H1 (cell line): ENCODE data around the gene SERPINB6. TPM values are rescaled to one million over a fixed set of nuclear protein-coding genes. Genes with fewer than 3 reads are reported as not detected.
"Not testable (repeated sequence)": the region's sequence is repeated elsewhere in the genome, so short reads cannot be mapped to it uniquely, and the experiment has no call there.

ENCODE experiments used
- CTCF ChIA-PET: fragments of 300-600 bp; sonication (Branson Sonifier 250); formaldehyde crosslinking; loops from one replicate; lab custom pipeline; 2021; ENCODE audit not compliant: partially characterized antibody; lab: Charles Lee
- POLR2A ChIA-PET: fragments of 300-600 bp; sonication (Branson Sonifier 250); formaldehyde crosslinking; loops from one replicate; lab custom pipeline; 2021; ENCODE audit warnings: inconsistent platforms; ENCODE audit not compliant: partially characterized antibody; lab: Charles Lee
- DNase-seq, 2 experiments: peaks; one replicate each; pipeline versions ENCODE4 v3.0.0 to v3.0.0-alpha.2; 2010 to 2022; ENCODE audit warnings: low spot score in 2 of 2, low read depth in 1 of 2, mixed read lengths in 1 of 2
- FAIRE-seq: peaks from 2 replicates; lab custom pipeline; 2011; peaks lifted over from hg19 to GRCh38; lab: Jason Lieb, UNC
- H2AFZ ChIP-seq: 2 replicates; pipeline ENCODE4 v1.8.1; 2012; ENCODE audit warnings: low read length, inconsistent platforms
- H2AK5ac ChIP-seq: 2 replicates; pipeline ENCODE4 v1.6.1; 2013; ENCODE audit warnings: low read depth, low read length
- H2BK120ac ChIP-seq: replicated peaks from 2 replicates; pipeline ENCODE3; 2013; ENCODE audit warnings: low read depth, low read length, inconsistent platforms
- H2BK12ac ChIP-seq: 2 replicates; pipeline ENCODE4 v1.6.1; 2013; ENCODE audit warnings: low read depth, low read length
- H2BK15ac ChIP-seq: 2 replicates; pipeline ENCODE4 v1.6.1; 2013; ENCODE audit warnings: low read length
- H2BK20ac ChIP-seq: 2 replicates; pipeline ENCODE4 v1.6.1; 2013; ENCODE audit warnings: low read length
- H2BK5ac ChIP-seq: 2 replicates; pipeline ENCODE4 v1.6.1; 2013; ENCODE audit warnings: low read depth, low read length
- H3K14ac ChIP-seq: 2 replicates; pipeline ENCODE4 v1.6.1; 2013; ENCODE audit warnings: inconsistent platforms; ENCODE audit not compliant: insufficient read length
- H3K18ac ChIP-seq: 2 replicates; pipeline ENCODE4 v1.6.1; 2013; ENCODE audit warnings: low read length; ENCODE audit errors: extremely low read depth
- H3K23ac ChIP-seq: 2 replicates; pipeline ENCODE4 v1.6.1; 2013; ENCODE audit warnings: inconsistent platforms; ENCODE audit not compliant: insufficient read length
- H3K23me2 ChIP-seq: 2 replicates; pipeline ENCODE4 v1.6.1; 2013; ENCODE audit warnings: low read depth, low read length
- H3K27ac ChIP-seq: 2 replicates; pipeline ENCODE4 v1.6.1; 2011; ENCODE audit warnings: low read depth, low read length, inconsistent platforms
- H3K27me3 ChIP-seq, 4 experiments: replicated peaks in 1 of 4; 1 replicate in 1 of 4; 2 replicates in 3 of 4; pipeline versions ENCODE4 v1.6.1 to v1.8.1; 2011 to 2013; ENCODE audit warnings: low read length in 3 of 4, mild to moderate bottlenecking in 3 of 4, inconsistent platforms in 2 of 4, mixed read lengths in 2 of 4, moderate library complexity in 1 of 4; ENCODE audit not compliant: control insufficient read depth in 3 of 4, insufficient read depth in 3 of 4; ENCODE audit errors: extremely low read depth in 1 of 4
- H3K36me3 ChIP-seq, 4 experiments: 2 replicates each; pipeline versions ENCODE4 v1.6.1 to v1.8.1; 2011 to 2013; ENCODE audit warnings: mild to moderate bottlenecking in 4 of 4, low read length in 3 of 4, moderate library complexity in 2 of 4, control low read depth in 1 of 4, inconsistent platforms in 1 of 4; ENCODE audit not compliant: insufficient read depth in 4 of 4, control insufficient read depth in 2 of 4
- H3K4ac ChIP-seq: replicated peaks from 2 replicates; pipeline ENCODE3; 2013; ENCODE audit warnings: low read length, low read depth, mixed read lengths, inconsistent platforms; ENCODE audit not compliant: insufficient read length
- H3K4me1 ChIP-seq, 4 experiments: replicated peaks in 1 of 4; 1 replicate in 1 of 4; 2 replicates in 3 of 4; pipeline versions ENCODE4 v1.6.1 to v1.8.1; 2011 to 2013; ENCODE audit warnings: low read length in 3 of 4, inconsistent platforms in 2 of 4, mixed read lengths in 1 of 4; ENCODE audit not compliant: insufficient read depth in 4 of 4, control insufficient read depth in 3 of 4
- H3K4me2 ChIP-seq, 2 experiments: 2 replicates each; pipeline versions ENCODE4 v1.6.1 to v1.8.1; 2011 to 2013; ENCODE audit warnings: low read depth in 2 of 2, low read length in 2 of 2, control low read depth in 1 of 2, inconsistent platforms in 1 of 2, mild to moderate bottlenecking in 1 of 2; ENCODE audit not compliant: insufficient read depth in 1 of 2
- H3K4me3 ChIP-seq, 4 experiments: fragments of 200-600, 300-600 bp in 1 of 4; sonication (generic), shearing (Covaris generic), sonication (Bioruptor Twin) in 1 of 4; 2 replicates each; pipeline versions ENCODE4 v1.5.1 to v1.8.1; 2011 to 2016; ENCODE audit warnings: low read length in 4 of 4, low read depth in 3 of 4, control low read depth in 2 of 4, inconsistent platforms in 2 of 4, mild to moderate bottlenecking in 2 of 4, mixed read lengths in 1 of 4, moderate library complexity in 1 of 4; ENCODE audit not compliant: insufficient read depth in 2 of 4; ENCODE audit errors: extremely low read depth in 1 of 4
- H3K56ac ChIP-seq: replicated peaks from 2 replicates; pipeline ENCODE3; 2013; ENCODE audit warnings: low read depth, mild to moderate bottlenecking, mixed read lengths, low read length, inconsistent platforms; ENCODE audit not compliant: insufficient read length
- H3K79me1 ChIP-seq: 2 replicates; pipeline ENCODE4 v1.6.1; 2013; ENCODE audit warnings: low read depth, low read length, control low read depth
- H3K79me2 ChIP-seq, 2 experiments: 2 replicates each; pipeline versions ENCODE4 v1.6.1 to v1.8.1; 2012 to 2013; ENCODE audit warnings: low read length in 2 of 2, mild to moderate bottlenecking in 2 of 2, inconsistent platforms in 1 of 2; ENCODE audit not compliant: insufficient read depth in 2 of 2, control insufficient read depth in 1 of 2
- H3K9ac ChIP-seq, 4 experiments: replicated peaks in 1 of 4; 1 replicate in 1 of 4; 2 replicates in 3 of 4; pipeline versions ENCODE4 v1.6.1 to v1.8.1; 2011 to 2013; ENCODE audit warnings: low read depth in 3 of 4, low read length in 3 of 4, control low read depth in 2 of 4, mild to moderate bottlenecking in 2 of 4, moderate library complexity in 2 of 4, inconsistent platforms in 1 of 4; ENCODE audit errors: extremely low read depth in 1 of 4
- H3K9me3 ChIP-seq, 2 experiments: 2 replicates each; pipeline versions ENCODE4 v1.6.1 to v1.8.1; 2012 to 2013; ENCODE audit warnings: mild to moderate bottlenecking in 2 of 2, moderate library complexity in 2 of 2, control low read depth in 1 of 2, inconsistent platforms in 1 of 2, low read depth in 1 of 2, low read length in 1 of 2, mixed read lengths in 1 of 2; ENCODE audit not compliant: insufficient read depth in 2 of 2
- H4K20me1 ChIP-seq, 2 experiments: replicated peaks in 1 of 2; 2 replicates each; pipeline versions ENCODE3 to v1.8.1; 2011 to 2013; ENCODE audit warnings: inconsistent platforms in 2 of 2, low read length in 2 of 2, mild to moderate bottlenecking in 1 of 2; ENCODE audit not compliant: insufficient read depth in 2 of 2, control insufficient read depth in 1 of 2
- H4K5ac ChIP-seq: 2 replicates; pipeline ENCODE4 v1.6.1; 2013; ENCODE audit warnings: low read length, low read depth, mixed read lengths, inconsistent platforms; ENCODE audit not compliant: insufficient read length
- H4K8ac ChIP-seq: 2 replicates; pipeline ENCODE4 v1.8.0; 2013; ENCODE audit warnings: mild to moderate bottlenecking, moderate library complexity, low read length, inconsistent platforms; ENCODE audit not compliant: insufficient read depth; ENCODE audit errors: extremely low read depth
- H4K91ac ChIP-seq: replicated peaks from 2 replicates; pipeline ENCODE3; 2013; ENCODE audit warnings: low read length, mixed read lengths, inconsistent platforms; ENCODE audit not compliant: insufficient read length
- WGBS, 2 experiments: shearing (Covaris generic) in 1 of 2; methylation state at CpG; one replicate each; pipeline versions ENCODE4 v1.1.6 to v1.1.7; 2013 to 2015; ENCODE audit warnings: low lambda C conversion rate in 2 of 2, mixed read lengths in 2 of 2, inconsistent platforms in 1 of 2, low coverage in 1 of 2, missing lambda C conversion rate in 1 of 2; ENCODE audit not compliant: insufficient replicate concordance in 2 of 2, insufficient coverage in 1 of 2, insufficient read length in 1 of 2; ENCODE audit errors: extremely low coverage in 1 of 2, missing lambda C conversion rate in 1 of 2; 5-methylcytosine and 5-hydroxymethylcytosine counted together
- polyA plus RNA-seq, 7 experiments: library from polyadenylated mRNA; depleted of rRNA in 3 of 7; stranded (reverse) in 5 of 7; unstranded in 2 of 7; fragments of >200 nt in 5 of 7; fragments of 200-250 nt in 2 of 7; gene quantifications; 1 replicate in 5 of 7; 2 replicates in 1 of 7; 4 replicates in 1 of 7; pipeline versions ENCODE4 v1.2.1 to v1.2.3, GENCODE V29; 2011 to 2013; ENCODE audit warnings: missing spikeins in 2 of 7, mixed read lengths in 2 of 7
- total RNA-seq: library from RNA; stranded (reverse); fragmentation: NEBNext Ultra II Directional; extraction: Animal tissue kit (Norgen Biotek cat#: 25700); gene quantifications from 2 replicates; pipeline ENCODE4 v1.2.1, GENCODE V29; 2021

SERPINB6 gene
- total and polyA plus RNA-seq, 2 of the 8 experiments (the other 6 are each of a cell fraction or from before 2014, with no cell fraction given): 27.2 to 29.4 TPM

DNA sequence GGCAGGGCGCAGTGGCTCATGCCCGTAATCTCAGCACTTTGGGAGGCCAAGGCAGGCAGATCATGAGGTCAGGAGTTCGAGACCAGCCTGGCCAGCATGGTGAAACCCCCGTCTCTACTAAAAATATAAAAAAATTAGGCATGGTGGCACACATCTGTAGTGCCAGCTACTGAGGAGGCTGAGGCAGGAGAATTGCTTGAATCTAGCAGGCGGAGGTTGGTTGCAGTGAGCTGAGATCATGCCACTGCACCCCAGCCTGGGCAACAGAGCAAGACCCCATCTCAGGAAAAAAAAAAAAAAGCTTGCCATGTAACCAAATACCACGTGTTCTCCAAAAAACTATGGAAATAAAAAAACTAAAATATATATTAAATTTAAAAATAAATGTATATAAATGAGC lies 1.8 kb upstream of the SERPINB6 start:
- H3K79me1 ChIP-seq, H3K9ac ChIP-seq, H3K27ac ChIP-seq, H2BK15ac ChIP-seq, H3K23me2 ChIP-seq, H3K27me3 ChIP-seq, H2BK20ac ChIP-seq, H3K23ac ChIP-seq, H2AK5ac ChIP-seq, H3K56ac ChIP-seq, H4K91ac ChIP-seq, H3K4ac ChIP-seq, H4K5ac ChIP-seq, H3K4me2 ChIP-seq, H3K18ac ChIP-seq, H3K4me1 ChIP-seq, H4K20me1 ChIP-seq, H4K8ac ChIP-seq, H3K4me3 ChIP-seq, H3K79me2 ChIP-seq, H2BK120ac ChIP-seq, FAIRE-seq, DNase-seq, H2AFZ ChIP-seq, H3K9me3 ChIP-seq, H3K14ac ChIP-seq, H2BK5ac ChIP-seq, H3K36me3 ChIP-seq, H2BK12ac ChIP-seq: not testable (repeated sequence)
- ChIA-PET CTCF (interaction anchor here (1.2 to 9.3 kb wide), 2 partner anchors 14 to 21 kb away, joined by 5 to 54 read pairs; no protein-coding TSS in a partner anchor), POLR2A (interaction anchor here (0.6 kb wide), 1 partner anchor 344 kb away, joined by 3 read pairs; no protein-coding TSS in a partner anchor)
- WGBS, 2 experiments: 96% methylated on average over 6 of the region's 6 CpGs; no CpG with 5 or more reads in 1 of the 2 experiments

DNA sequence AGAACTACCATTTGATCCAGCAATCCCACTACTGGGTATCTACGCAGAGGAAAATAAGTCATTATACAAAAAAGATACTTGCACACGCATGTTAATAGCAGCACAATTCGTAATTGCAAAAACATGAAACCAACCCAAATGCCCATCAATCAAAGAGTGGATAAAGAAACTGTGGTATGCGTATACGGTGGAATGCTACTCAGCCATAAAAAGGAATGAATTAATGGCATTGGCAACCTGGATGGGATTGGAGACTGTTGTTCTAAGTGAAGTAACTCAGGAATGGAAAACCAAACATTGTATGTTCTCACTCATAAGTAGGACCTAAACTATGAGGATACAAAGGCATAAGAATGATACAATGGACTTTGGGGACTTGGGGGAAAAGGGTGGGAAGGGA lies 1.3 kb upstream of the SERPINB6 start:
- 98% methylated on average over 5 of the region's 5 CpGs; no CpG with 5 or more reads in 1 of the 2 experiments for WGBS, 2 experiments
- not testable (repeated sequence) for H2BK12ac ChIP-seq, H3K36me3 ChIP-seq, H3K4me2 ChIP-seq, H3K14ac ChIP-seq, H3K79me2 ChIP-seq, DNase-seq, H2BK120ac ChIP-seq, H4K91ac ChIP-seq, H3K23ac ChIP-seq, H4K8ac ChIP-seq, H4K5ac ChIP-seq, H3K4me1 ChIP-seq, H3K4me3 ChIP-seq, H2AFZ ChIP-seq, H3K79me1 ChIP-seq, H3K4ac ChIP-seq, H3K56ac ChIP-seq, H3K9me3 ChIP-seq, H4K20me1 ChIP-seq, H2BK5ac ChIP-seq, H3K27me3 ChIP-seq, FAIRE-seq, H3K18ac ChIP-seq, H2BK15ac ChIP-seq, H3K23me2 ChIP-seq, H3K27ac ChIP-seq, H3K9ac ChIP-seq, H2BK20ac ChIP-seq, H2AK5ac ChIP-seq
- ChIA-PET CTCF (interaction anchor here (1.5 kb wide), 1 partner anchor 12 kb away, joined by 10 read pairs; no protein-coding TSS in a partner anchor), POLR2A (interaction anchor here (0.8 kb wide), 1 partner anchor 14 kb away, joined by 4 read pairs; no protein-coding TSS in a partner anchor)
